Tibial artery (tissue), 4 donors: ENCODE data around the gene CAPSL.

Experiments used
- DNase-seq, 2 donors: peaks; one replicate each; pipeline ENCODE4 v3.0.0-alpha.2; 2019
- H3K27ac ChIP-seq, 2 donors: fragments of 200-600 bp; sonication (generic) in 1 of 2; 1 replicate in 1 of 2; 2 replicates in 1 of 2; pipeline ENCODE4 v1.5.1; 2018 to 2019; ENCODE audit warnings: mild to moderate bottlenecking in 1 of 2
- H3K27me3 ChIP-seq, 2 donors: fragments of 200-600 bp; sonication (generic) in 1 of 2; one replicate each; pipeline versions ENCODE4 v1.5.1 to v1.6.0; 2016 to 2019
- H3K36me3 ChIP-seq, 3 donors: fragments of 200-600 bp; sonication (generic) in 2 of 3; one replicate each; pipeline ENCODE4 v1.5.1; 2016 to 2019; ENCODE audit warnings: mild to moderate bottlenecking in 2 of 3
- H3K4me1 ChIP-seq, 4 donors: fragments of 200-600 bp; sonication (generic) in 2 of 4; 1 replicate in 3 of 4; 2 replicates in 1 of 4; pipeline ENCODE4 v1.5.1; 2016 to 2019
- H3K4me3 ChIP-seq, 2 donors: fragments of 200-600 bp; sonication (generic) in 1 of 2; 1 replicate in 1 of 2; 2 replicates in 1 of 2; pipeline ENCODE4 v1.5.1; 2018 to 2019; ENCODE audit warnings: mild to moderate bottlenecking in 2 of 2
- H3K9me3 ChIP-seq, 3 donors: fragments of 200-600 bp; sonication (generic) in 1 of 3; one replicate each; pipeline ENCODE4 v1.5.1; 2016 to 2019
- intact Hi-C: fragments of 100-400 bp; cut with DNase I; formaldehyde crosslinking; loops from one replicate; pipeline ENCODE4 v1.15.0; 2023; ENCODE audit warnings: low total_unique reads
- TF ChIP-seq, protein P1 (sequence below), 2 experiments: fragments of 200-600 bp in 1 of 2; fragments of 450-650 bp in 1 of 2; IDR thresholded peaks; one replicate each; pipeline ENCODE4 v1.5.1; 2017 to 2019; ENCODE audit warnings: antibody characterized with exemption in 2 of 2, mild to moderate bottlenecking in 1 of 2, moderate library complexity in 1 of 2

Gene CAPSL

DNA sequence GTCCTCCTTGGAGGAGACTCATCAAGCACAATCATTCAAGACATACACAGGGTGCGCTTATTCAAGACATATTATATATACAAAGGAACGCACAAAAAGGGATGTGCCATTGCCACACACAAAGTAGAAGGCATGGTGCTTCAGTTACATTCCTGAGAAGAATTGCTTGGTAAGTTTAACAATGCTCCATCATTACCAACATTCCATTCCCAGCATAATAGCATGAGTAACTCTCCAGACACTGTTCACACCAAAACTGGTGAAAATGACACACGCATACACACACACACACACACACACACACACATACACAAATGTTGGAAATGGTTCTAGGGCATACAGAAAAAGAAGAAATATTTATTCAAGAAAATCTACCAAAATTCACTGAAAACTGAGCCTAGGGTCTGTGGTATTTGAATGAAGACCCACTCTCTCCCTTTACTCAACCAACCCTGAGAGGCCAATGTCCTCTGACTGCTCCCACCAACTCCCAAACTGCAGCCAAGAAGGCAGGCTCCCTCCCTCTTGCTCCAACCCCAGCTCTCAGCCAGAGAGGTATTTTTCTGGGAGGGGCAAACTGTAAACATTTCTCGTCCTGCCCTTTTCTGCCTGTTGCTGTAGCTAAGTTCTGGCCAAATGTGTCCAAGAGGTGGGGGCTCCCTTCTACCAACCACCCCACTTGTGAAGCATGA, 32.9 kb upstream of the CAPSL start:
- no peaks in the 10 kb centered on the region for H3K36me3 ChIP-seq
- no peak overlapping the region for H3K4me3 ChIP-seq
- TF ChIP-seq, protein P1, sequence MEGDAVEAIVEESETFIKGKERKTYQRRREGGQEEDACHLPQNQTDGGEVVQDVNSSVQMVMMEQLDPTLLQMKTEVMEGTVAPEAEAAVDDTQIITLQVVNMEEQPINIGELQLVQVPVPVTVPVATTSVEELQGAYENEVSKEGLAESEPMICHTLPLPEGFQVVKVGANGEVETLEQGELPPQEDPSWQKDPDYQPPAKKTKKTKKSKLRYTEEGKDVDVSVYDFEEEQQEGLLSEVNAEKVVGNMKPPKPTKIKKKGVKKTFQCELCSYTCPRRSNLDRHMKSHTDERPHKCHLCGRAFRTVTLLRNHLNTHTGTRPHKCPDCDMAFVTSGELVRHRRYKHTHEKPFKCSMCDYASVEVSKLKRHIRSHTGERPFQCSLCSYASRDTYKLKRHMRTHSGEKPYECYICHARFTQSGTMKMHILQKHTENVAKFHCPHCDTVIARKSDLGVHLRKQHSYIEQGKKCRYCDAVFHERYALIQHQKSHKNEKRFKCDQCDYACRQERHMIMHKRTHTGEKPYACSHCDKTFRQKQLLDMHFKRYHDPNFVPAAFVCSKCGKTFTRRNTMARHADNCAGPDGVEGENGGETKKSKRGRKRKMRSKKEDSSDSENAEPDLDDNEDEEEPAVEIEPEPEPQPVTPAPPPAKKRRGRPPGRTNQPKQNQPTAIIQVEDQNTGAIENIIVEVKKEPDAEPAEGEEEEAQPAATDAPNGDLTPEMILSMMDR (IDR thresholded peaks at IDR 0.05), result no peak
- H3K27ac ChIP-seq, result no peak overlapping the region
- no peaks in the 10 kb centered on the region for H3K4me1 ChIP-seq
- H3K9me3 ChIP-seq, result no peaks in the 10 kb centered on the region
- no peak for DNase-seq
- intact Hi-C loops, result no loop called here
- H3K27me3 ChIP-seq, result no peaks in the 10 kb centered on the region

DNA sequence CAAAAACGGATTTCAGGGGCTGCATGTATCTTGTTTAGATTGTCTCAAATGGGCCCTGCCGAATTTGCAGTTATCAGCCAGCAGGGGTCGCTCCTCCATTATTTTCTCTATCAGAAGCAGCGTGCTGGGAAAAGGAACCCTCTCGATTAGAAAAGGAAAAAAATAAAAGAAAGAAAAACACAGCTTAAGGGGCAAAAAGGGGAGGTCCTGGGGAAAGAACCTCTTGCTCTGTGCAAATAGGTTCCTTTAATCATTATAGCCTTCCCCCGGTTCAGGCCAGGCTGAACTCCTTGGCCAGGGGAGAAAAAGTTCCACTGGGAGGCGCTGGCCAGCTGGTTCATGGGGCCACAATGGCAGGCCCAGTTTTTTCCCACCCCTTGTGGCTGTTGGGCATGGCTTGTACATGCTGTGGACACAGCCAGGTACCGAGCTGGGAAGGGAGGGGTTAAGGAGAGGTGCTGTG, 25.0 kb upstream of the CAPSL start:
- DNase-seq, result no peak
- Histone ChIP-seq H3K27me3 (no peaks in the 10 kb centered on the region), H3K4me3 (no peak overlapping the region), H3K27ac (no peak overlapping the region), H3K9me3 (peaks cover 0 to 5% (median 0%) of the 10 kb centered on the region in 3 donors), H3K4me1 (no peaks in the 10 kb centered on the region), H3K36me3 (no peaks in the 10 kb centered on the region)
- TF ChIP-seq, protein P1 (IDR thresholded peaks at IDR 0.05), result no peak
- intact Hi-C loops, result loop anchor here (5.0 kb wide), 1 partner anchor 616 kb away; no protein-coding TSS in a partner anchor

DNA sequence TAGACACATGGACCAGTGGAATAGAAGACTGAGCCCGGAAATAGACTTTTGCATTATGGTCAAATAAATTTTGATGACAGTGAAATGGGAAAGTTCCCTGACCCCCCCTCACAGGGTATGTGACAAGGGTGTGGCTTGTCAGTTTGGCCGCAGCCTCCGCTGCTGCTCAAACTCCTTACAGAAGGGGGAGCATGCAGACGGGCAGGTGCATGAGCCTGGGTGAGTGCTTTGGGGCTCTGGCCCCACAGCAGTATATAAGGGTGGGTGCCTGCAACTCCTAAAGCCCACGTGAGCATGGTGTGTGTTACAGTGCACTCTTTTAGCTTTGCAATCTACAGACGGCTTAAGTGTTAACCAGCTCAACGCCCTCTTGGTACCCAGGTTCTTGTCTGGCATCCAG, 21.9 kb upstream of the CAPSL start:
- H3K36me3 ChIP-seq, result no peaks in the 10 kb centered on the region
- H3K9me3 ChIP-seq, result peaks cover 0 to 5% (median 0%) of the 10 kb centered on the region in 3 donors
- H3K4me1 ChIP-seq, result no peaks in the 10 kb centered on the region
- H3K4me3 ChIP-seq, result no peak overlapping the region
- intact Hi-C loops, result loop anchor here (5.0 kb wide), 1 partner anchor 613 kb away; no protein-coding TSS in a partner anchor
- H3K27ac ChIP-seq, result no peak overlapping the region
- DNase-seq, result no peak
- no peaks in the 10 kb centered on the region for H3K27me3 ChIP-seq
- TF ChIP-seq, protein P1 (IDR thresholded peaks at IDR 0.05), result no peak

DNA sequence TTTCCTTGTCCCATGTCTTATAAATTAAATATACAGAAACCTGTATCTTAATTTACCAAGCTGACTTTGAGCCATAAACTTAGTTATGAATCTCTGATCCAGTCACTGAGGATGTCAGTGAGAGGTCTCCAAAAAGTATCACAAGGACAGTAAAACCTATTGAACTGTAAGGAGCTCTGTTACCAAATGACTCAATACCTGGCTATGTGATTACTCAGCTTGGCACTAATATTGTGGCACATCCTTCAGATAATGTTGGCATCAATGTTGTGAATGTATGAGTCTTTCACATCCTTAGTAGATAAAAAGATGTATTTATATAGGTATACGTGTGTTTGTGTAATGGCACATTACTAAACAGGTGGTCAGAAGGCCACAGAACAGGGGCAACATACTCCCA, 18.0 kb upstream of the CAPSL start:
- H3K36me3 ChIP-seq, result no peaks in the 10 kb centered on the region
- intact Hi-C loops, result no loop called here
- H3K27ac ChIP-seq, result no peak overlapping the region
- no peak for DNase-seq
- no peaks in the 10 kb centered on the region for H3K27me3 ChIP-seq
- H3K9me3 ChIP-seq, result peaks cover 0 to 5% (median 0%) of the 10 kb centered on the region in 3 donors
- TF ChIP-seq, protein P1 (IDR thresholded peaks at IDR 0.05), result no peak
- no peak overlapping the region for H3K4me3 ChIP-seq
- H3K4me1 ChIP-seq, result no peaks in the 10 kb centered on the region

DNA sequence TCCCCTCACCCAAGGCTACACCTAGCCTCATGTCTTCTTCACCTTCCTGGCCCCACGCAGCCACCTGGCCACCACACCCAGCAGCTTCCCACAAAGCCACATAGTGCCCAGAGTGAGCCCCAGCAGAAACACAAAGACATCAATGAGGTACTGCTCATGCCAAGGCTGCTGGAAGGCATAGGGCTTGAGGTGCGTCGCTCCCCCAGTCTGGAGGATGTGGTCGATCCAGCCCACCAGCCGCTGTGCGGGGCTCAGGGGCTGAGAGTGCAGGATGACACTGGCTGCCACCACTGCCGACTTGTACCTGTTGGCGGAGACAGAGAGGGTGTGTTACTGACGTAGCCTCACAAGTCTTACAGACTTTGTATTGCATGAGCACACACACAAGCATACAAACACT, 15.8 kb upstream of the CAPSL start:
- H3K4me1 ChIP-seq, result no peaks in the 10 kb centered on the region
- H3K36me3 ChIP-seq, result no peaks in the 10 kb centered on the region
- H3K27ac ChIP-seq, result no peak overlapping the region
- H3K4me3 ChIP-seq, result no peak overlapping the region
- no peak for DNase-seq
- TF ChIP-seq, protein P1 (IDR thresholded peaks at IDR 0.05), result no peak
- intact Hi-C loops, result no loop called here
- H3K27me3 ChIP-seq, result no peaks in the 10 kb centered on the region
- H3K9me3 ChIP-seq, result no peaks in the 10 kb centered on the region
